ENCODE data around the gene NIT1. TPM values are rescaled to one million over a fixed set of nuclear protein-coding genes. Genes with fewer than 3 reads are reported as not detected.
A peak's percentile ranks its signal among the peaks of the same experiment; 100 is the strongest.

NIT1 gene
- total and polyA plus RNA-seq, 10 of the 15 experiments (the other 5 are each of a cell fraction or from before 2014, with no cell fraction given): 19.2 to 54.4 (median 28.3) TPM

DNA sequence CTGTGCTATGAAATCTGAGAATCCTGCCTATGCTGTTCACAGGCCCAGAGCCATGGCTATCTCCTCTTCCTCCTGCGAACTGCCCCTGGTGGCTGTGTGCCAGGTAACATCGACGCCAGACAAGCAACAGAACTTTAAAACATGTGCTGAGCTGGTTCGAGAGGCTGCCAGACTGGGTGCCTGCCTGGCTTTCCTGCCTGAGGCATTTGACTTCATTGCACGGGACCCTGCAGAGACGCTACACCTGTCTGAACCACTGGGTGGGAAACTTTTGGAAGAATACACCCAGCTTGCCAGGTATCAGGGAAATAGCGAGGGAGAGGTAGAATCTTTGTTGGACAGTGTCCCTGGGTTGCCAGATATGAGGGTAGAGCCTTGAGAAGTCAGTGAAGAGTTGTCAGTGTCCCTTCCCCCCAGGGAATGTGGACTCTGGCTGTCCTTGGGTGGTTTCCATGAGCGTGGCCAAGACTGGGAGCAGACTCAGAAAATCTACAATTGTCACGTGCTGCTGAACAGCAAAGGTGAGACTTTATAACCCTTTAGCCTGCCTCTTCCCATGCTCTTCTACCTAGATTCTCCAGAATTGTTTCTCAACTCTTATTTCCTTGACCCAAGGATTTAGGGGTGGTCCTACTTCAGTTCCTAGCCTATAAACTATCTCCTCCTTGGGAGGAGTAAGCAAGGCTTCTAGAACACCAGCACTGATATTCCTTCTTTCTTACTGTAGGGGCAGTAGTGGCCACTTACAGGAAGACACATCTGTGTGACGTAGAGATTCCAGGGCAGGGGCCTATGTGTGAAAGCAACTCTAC, 1.4 kb downstream of the NIT1 start (continued):
- TF ChIP-seq, protein P1, sequence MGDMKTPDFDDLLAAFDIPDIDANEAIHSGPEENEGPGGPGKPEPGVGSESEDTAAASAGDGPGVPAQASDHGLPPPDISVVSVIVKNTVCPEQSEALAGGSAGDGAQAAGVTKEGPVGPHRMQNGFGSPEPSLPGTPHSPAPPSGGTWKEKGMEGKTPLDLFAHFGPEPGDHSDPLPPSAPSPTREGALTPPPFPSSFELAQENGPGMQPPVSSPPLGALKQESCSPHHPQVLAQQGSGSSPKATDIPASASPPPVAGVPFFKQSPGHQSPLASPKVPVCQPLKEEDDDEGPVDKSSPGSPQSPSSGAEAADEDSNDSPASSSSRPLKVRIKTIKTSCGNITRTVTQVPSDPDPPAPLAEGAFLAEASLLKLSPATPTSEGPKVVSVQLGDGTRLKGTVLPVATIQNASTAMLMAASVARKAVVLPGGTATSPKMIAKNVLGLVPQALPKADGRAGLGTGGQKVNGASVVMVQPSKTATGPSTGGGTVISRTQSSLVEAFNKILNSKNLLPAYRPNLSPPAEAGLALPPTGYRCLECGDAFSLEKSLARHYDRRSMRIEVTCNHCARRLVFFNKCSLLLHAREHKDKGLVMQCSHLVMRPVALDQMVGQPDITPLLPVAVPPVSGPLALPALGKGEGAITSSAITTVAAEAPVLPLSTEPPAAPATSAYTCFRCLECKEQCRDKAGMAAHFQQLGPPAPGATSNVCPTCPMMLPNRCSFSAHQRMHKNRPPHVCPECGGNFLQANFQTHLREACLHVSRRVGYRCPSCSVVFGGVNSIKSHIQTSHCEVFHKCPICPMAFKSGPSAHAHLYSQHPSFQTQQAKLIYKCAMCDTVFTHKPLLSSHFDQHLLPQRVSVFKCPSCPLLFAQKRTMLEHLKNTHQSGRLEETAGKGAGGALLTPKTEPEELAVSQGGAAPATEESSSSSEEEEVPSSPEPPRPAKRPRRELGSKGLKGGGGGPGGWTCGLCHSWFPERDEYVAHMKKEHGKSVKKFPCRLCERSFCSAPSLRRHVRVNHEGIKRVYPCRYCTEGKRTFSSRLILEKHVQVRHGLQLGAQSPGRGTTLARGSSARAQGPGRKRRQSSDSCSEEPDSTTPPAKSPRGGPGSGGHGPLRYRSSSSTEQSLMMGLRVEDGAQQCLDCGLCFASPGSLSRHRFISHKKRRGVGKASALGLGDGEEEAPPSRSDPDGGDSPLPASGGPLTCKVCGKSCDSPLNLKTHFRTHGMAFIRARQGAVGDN (IDR thresholded peaks at IDR 0.05): peak; percentile 91
- TF ChIP-seq NBN (IDR thresholded peaks at IDR 0.05) (peak; percentile 58; the same call in 1 of the 2 replicates), RBBP5 (conservative IDR thresholded peaks at IDR 0.05) (no peak), SMARCA5 (IDR thresholded peaks at IDR 0.05) (no peak), PKNOX1 (IDR thresholded peaks at IDR 0.05) (0 out of 2 replicates have a peak, but pooled peaks have one; percentile 16), YY1 (IDR thresholded peaks at IDR 0.05; ENCODE audit: low read depth, low read length) (0 out of 2 replicates have a peak, but pooled peaks have one; percentile 25), RAD21 (IDR thresholded peaks at IDR 0.05; ENCODE audit: insufficient read depth, low read depth, low read length) (peak; percentile 41; the same call in 1 of the 2 replicates), IKZF1 (conservative IDR thresholded peaks at IDR 0.05) (0 out of 2 replicates have a peak, but pooled peaks have one; percentile 21), SMAD1 (IDR thresholded peaks at IDR 0.05; ENCODE audit: low read depth, partially characterized antibody) (no peak), POLR2A (IDR thresholded peaks at IDR 0.05; ENCODE audit: low read depth, low read length) (0 out of 2 replicates have a peak, but pooled peaks have one; percentile 24), POLR2AphosphoS2 (IDR thresholded peaks at IDR 0.05; ENCODE audit: low read depth, low read length) (peak; percentile 19; the same call in 1 of the 2 replicates), PBX3 (IDR thresholded peaks at IDR 0.05; ENCODE audit: insufficient replicate concordance, low read depth, low read length) (no peak), PAX8 (IDR thresholded peaks at IDR 0.05) (no peak), TCF12 (IDR thresholded peaks at IDR 0.05; ENCODE audit: low read depth, low read length) (no peak), ATF7 (IDR thresholded peaks at IDR 0.05; ENCODE audit: low read depth) (peak; percentile 57)
- TF ChIP-seq, protein P2, sequence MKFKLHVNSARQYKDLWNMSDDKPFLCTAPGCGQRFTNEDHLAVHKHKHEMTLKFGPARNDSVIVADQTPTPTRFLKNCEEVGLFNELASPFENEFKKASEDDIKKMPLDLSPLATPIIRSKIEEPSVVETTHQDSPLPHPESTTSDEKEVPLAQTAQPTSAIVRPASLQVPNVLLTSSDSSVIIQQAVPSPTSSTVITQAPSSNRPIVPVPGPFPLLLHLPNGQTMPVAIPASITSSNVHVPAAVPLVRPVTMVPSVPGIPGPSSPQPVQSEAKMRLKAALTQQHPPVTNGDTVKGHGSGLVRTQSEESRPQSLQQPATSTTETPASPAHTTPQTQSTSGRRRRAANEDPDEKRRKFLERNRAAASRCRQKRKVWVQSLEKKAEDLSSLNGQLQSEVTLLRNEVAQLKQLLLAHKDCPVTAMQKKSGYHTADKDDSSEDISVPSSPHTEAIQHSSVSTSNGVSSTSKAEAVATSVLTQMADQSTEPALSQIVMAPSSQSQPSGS (IDR thresholded peaks at IDR 0.05; ENCODE audit: low read length): no peak
- TF ChIP-seq, protein P3, sequence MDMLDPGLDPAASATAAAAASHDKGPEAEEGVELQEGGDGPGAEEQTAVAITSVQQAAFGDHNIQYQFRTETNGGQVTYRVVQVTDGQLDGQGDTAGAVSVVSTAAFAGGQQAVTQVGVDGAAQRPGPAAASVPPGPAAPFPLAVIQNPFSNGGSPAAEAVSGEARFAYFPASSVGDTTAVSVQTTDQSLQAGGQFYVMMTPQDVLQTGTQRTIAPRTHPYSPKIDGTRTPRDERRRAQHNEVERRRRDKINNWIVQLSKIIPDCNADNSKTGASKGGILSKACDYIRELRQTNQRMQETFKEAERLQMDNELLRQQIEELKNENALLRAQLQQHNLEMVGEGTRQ (IDR thresholded peaks at IDR 0.05; ENCODE audit: borderline replicate concordance, low read depth, low read length): no peak

Data from GM12878 (cell line).